ENCODE measurements around the gene LY6G5B. TPM values are rescaled to one million over a fixed set of nuclear protein-coding genes. Genes with fewer than 3 reads are reported as not detected.

Gene LY6G5B
- total RNA-seq, 2 donors from 2014 or later = 6.9 to 8.3 TPM

GRCh38 chr6:31676904-31677303 is 7.1 kb downstream of the LY6G5B start:
- Histone ChIP-seq H3K4me1 (peaks cover 17% of the 10 kb centered on the region), H3K4me3 (no peak overlapping the region), H3K27me3 (no peaks in the 10 kb centered on the region), H3K36me3 (replicated peaks in 1 of 2; ENCODE audit: insufficient read depth in 1 of 2, low read depth in 2 of 2) (peaks cover 0 to 3% of the 10 kb centered on the region in 2 donors), H3K27ac (no peak overlapping the region), H3K9me3 (no peaks in the 10 kb centered on the region)
- DNase-seq = no peak
- 66 to 73% methylated on average over 6 of the region's 6 CpGs for WGBS, 2 donors
- no peak for TF ChIP-seq POLR2A (IDR thresholded peaks at IDR 0.05)
- intact Hi-C loops (cut with DNase I) = no loop called here
- no peak for ATAC-seq

GRCh38 chr6:31677955-31678354 is 8.2 kb downstream of the LY6G5B start:
- no peaks in the 10 kb centered on the region for H3K36me3 ChIP-seq (replicated peaks in 1 of 2; ENCODE audit: insufficient read depth in 1 of 2, low read depth in 2 of 2)
- H3K4me1 ChIP-seq = peaks cover 22% of the 10 kb centered on the region
- H3K9me3 ChIP-seq = no peaks in the 10 kb centered on the region
- H3K27ac ChIP-seq = no peak overlapping the region
- intact Hi-C loops (cut with DNase I) = no loop called here
- no peak for TF ChIP-seq POLR2A (IDR thresholded peaks at IDR 0.05)
- TF ChIP-seq CTCF (IDR thresholded peaks at IDR 0.05) = no peak
- DNase-seq (no peak), ATAC-seq (no peak)
- WGBS, 2 donors = 64 to 70% methylated on average over 8 of the region's 8 CpGs
- no peak overlapping the region for H3K4me3 ChIP-seq
- no peaks in the 10 kb centered on the region for H3K27me3 ChIP-seq

GRCh38 chr6:31680226-31681134 is 10.7 kb downstream of the LY6G5B start, which contains the start of gene LY6G5C:
Gene LY6G5C (minus strand): TSS chr6:31681067. CDS start chr6:31680373, 694 bp downstream.
- H3K4me1 ChIP-seq = peaks cover 27% of the 10 kb centered on the region
- TF ChIP-seq CTCF (IDR thresholded peaks at IDR 0.05) = peak; percentile 34 to 87 (median 81)
- peak in 2 of 3 donors; percentile 38 to 48 for TF ChIP-seq POLR2A (IDR thresholded peaks at IDR 0.05)
- peak within 1 kb of the TSS in 1 of 2 donors; percentile 18 for H3K4me3 ChIP-seq
- no peaks in the 10 kb centered on the region for H3K27me3 ChIP-seq
- DNase-seq (peak; percentile 84 to 88 (median 86)), ATAC-seq (peak; percentile 89)
- no peaks in the 10 kb centered on the region for H3K9me3 ChIP-seq
- H3K27ac ChIP-seq = peak within 1 kb of the TSS in 3 of 4 donors; percentile 59 to 82 (median 70)
- WGBS, 2 donors = 7 to 11% methylated on average over 15 to 17 of the region's 17 CpGs
- intact Hi-C loops (cut with DNase I) = loop anchor here (5.0 kb wide), 1 partner anchor 272 kb away; no protein-coding TSS in a partner anchor
- no peaks in the 10 kb centered on the region for H3K36me3 ChIP-seq (replicated peaks in 1 of 2; ENCODE audit: insufficient read depth in 1 of 2, low read depth in 2 of 2)

GRCh38 chr6:31681135-31681671 is 11.4 kb downstream of the LY6G5B start:
- peak in 2 of 3 donors; percentile 48 to 49 for TF ChIP-seq POLR2A (IDR thresholded peaks at IDR 0.05)
- TF ChIP-seq CTCF (IDR thresholded peaks at IDR 0.05) = peak in 2 of 7 experiments; percentile 6 to 37
- peaks cover 27% of the 10 kb centered on the region for H3K4me1 ChIP-seq
- ATAC-seq (peak; percentile 51), DNase-seq (peak; percentile 33 to 61 (median 42))
- WGBS, 2 donors = 0 to 3% methylated on average over 3 to 29 of the region's 40 CpGs
- peak overlapping the region in 3 of 4 donors; percentile 59 to 82 (median 70) for H3K27ac ChIP-seq
- intact Hi-C loops (cut with DNase I) = loop anchor here (5.0 kb wide), 1 partner anchor 271 kb away; no protein-coding TSS in a partner anchor
- no peaks in the 10 kb centered on the region for H3K27me3 ChIP-seq
- H3K9me3 ChIP-seq = no peaks in the 10 kb centered on the region
- no peaks in the 10 kb centered on the region for H3K36me3 ChIP-seq (replicated peaks in 1 of 2; ENCODE audit: insufficient read depth in 1 of 2, low read depth in 2 of 2)
- peak overlapping the region in 1 of 2 donors; percentile 18 for H3K4me3 ChIP-seq

GRCh38 chr6:31683591-31683990 is 13.8 kb downstream of the LY6G5B start:
- TF ChIP-seq CTCF (IDR thresholded peaks at IDR 0.05) (no peak), POLR2A (IDR thresholded peaks at IDR 0.05) (no peak)
- 64 to 76% methylated on average over 13 of the region's 13 CpGs for WGBS, 2 donors
- H3K4me1 ChIP-seq = peaks cover 27% of the 10 kb centered on the region
- DNase-seq (no peak), ATAC-seq (no peak)
- H3K27me3 ChIP-seq = no peaks in the 10 kb centered on the region
- intact Hi-C loops (cut with DNase I) = loop anchor here (5.0 kb wide), 1 partner anchor 269 kb away; no protein-coding TSS in a partner anchor
- H3K27ac ChIP-seq = peak overlapping the region in 2 of 4 donors; percentile 31 to 60
- H3K9me3 ChIP-seq = no peaks in the 10 kb centered on the region
- no peak overlapping the region for H3K4me3 ChIP-seq
- peaks cover 0 to 8% of the 10 kb centered on the region in 2 donors for H3K36me3 ChIP-seq (replicated peaks in 1 of 2; ENCODE audit: insufficient read depth in 1 of 2, low read depth in 2 of 2)

Measured in body of pancreas (tissue), 4 donors.